MCF 10A (cell line): ENCODE data around the gene CCDC30. TPM values are rescaled to one million over a fixed set of nuclear protein-coding genes. Genes with fewer than 3 reads are reported as not detected.

Experiments used
- BruUV-seq: library from RNA; stranded (reverse); fragments of 400-500 nt; replicated peaks from 2 replicates; lab custom pipeline; 2021; lab: Mats Ljungman, UMichigan
- CTCF ChIA-PET: fragments of 300-600 bp; sonication (Branson Sonifier 250); formaldehyde crosslinking; extraction: SDS; loops from one replicate; lab custom pipeline; 2021; ENCODE audit warnings: antibody characterized with exemption, inconsistent platforms; lab: Yijun Ruan, JAX
- POLR2A ChIA-PET: fragments of 300-600, 350-650 bp; sonication (Branson Sonifier 250); formaldehyde crosslinking; extraction: SDS; loops from one replicate; lab custom pipeline; 2020; ENCODE audit warnings: antibody characterized with exemption, inconsistent platforms; lab: Yijun Ruan, JAX
- DNase-seq: peaks from one replicate; pipeline ENCODE4 v3.0.0-alpha.2; 2018; ENCODE audit not compliant: unreplicated experiment
- H3K27ac Mint-ChIP-seq: one replicate; pipeline ENCODE4 v1.8.0; 2022; ENCODE audit warnings: mild to moderate bottlenecking, low read depth, mixed read lengths; ENCODE audit not compliant: unreplicated experiment
- H3K27me3 Mint-ChIP-seq: one replicate; pipeline ENCODE4 v1.8.0; 2022; ENCODE audit warnings: mixed read lengths; ENCODE audit not compliant: insufficient read depth, unreplicated experiment
- H3K36me3 Mint-ChIP-seq: one replicate; pipeline ENCODE4 v1.8.0; 2022; ENCODE audit warnings: mild to moderate bottlenecking, moderate library complexity, mixed read lengths; ENCODE audit not compliant: insufficient read depth, unreplicated experiment
- H3K4me1 Mint-ChIP-seq: one replicate; pipeline ENCODE4 v1.8.0; 2022; ENCODE audit warnings: mixed read lengths; ENCODE audit not compliant: insufficient read depth, unreplicated experiment
- H3K4me3 Mint-ChIP-seq: one replicate; pipeline ENCODE4 v1.8.0; 2022; ENCODE audit warnings: mild to moderate bottlenecking, moderate library complexity, mixed read lengths; ENCODE audit not compliant: unreplicated experiment
- H3K9me3 Mint-ChIP-seq: one replicate; pipeline ENCODE4 v1.8.0; 2022; ENCODE audit warnings: mixed read lengths; ENCODE audit not compliant: unreplicated experiment
- CTCF ChIP-seq: fragments of 200-600 bp; IDR thresholded peaks from one replicate; pipeline ENCODE4 v1.8.0; 2022; ENCODE audit warnings: antibody characterized with exemption, mild to moderate bottlenecking; ENCODE audit not compliant: unreplicated experiment
- intact Hi-C: fragments of 100-400 bp; cut with micrococcal nuclease; formaldehyde crosslinking; loops from 2 replicates; pipeline ENCODE4 v1.14.1; 2022
- total RNA-seq: library from RNA; stranded (reverse); gene quantifications from 2 replicates; pipeline ENCODE4 v1.2.3, GENCODE V29; 2022

CCDC30 gene
- total RNA-seq, 1 experiment from 2014 or later, result 2.2 TPM

DNA sequence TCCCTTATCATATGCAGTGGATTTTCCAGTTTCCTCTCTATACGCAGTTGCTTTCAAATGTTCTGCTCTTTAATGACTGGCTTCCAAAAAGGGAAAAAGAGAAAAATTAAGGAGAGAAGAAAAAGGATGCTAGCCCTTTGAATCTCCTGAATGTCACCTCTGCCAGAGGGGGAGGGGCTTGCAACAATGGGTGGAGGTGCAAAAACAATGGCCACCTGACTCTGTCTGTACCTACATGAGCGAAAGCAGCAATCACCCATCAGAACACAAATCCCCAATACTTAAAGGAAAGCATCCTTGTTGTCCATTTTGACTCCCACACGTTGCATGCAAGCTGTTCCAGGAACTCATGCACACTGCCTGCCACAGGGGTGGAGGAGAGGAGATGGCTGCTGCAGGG, 61.2 kb downstream of the CCDC30 start:
- no peak for DNase-seq
- no peaks in the 10 kb centered on the region for H3K27me3 Mint-ChIP-seq
- no peak overlapping the region for H3K4me3 Mint-ChIP-seq
- BruUV-seq, result no TSS peak
- intact Hi-C loops, result no loop called here
- ChIA-PET POLR2A (interaction anchor here (0.6 kb wide), 2 partner anchors 36 to 494 kb away, joined by 3 to 6 read pairs; no protein-coding TSS in a partner anchor), CTCF (no interaction called here)
- peaks cover 9% of the 10 kb centered on the region for H3K9me3 Mint-ChIP-seq
- H3K27ac Mint-ChIP-seq, result no peak overlapping the region
- TF ChIP-seq CTCF, result no peak
- H3K4me1 Mint-ChIP-seq, result peaks cover under 1% of the 10 kb centered on the region
- no peaks in the 10 kb centered on the region for H3K36me3 Mint-ChIP-seq

DNA sequence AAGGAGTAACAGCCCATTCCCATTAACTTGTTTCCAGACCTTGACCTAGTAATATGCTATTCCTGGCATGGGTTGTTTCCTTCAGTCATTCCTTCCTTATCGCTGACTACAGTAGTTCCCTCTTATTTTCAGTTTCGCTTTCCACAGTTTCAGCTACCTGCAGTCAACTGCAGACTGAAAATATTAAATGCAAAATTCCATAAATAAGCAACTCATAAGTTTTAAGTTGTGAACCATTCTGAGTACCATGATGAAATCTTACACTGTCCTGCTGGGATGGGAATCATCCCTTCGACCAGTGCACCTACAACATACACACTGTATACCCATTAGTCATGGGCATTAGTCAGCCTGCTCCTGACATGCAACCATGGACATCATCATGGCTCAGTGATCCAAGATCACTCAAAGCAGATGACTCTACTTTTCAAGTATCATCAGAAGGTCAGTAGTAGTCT, 66.7 kb downstream of the CCDC30 start:
- no peak for TF ChIP-seq CTCF
- intact Hi-C loops, result no loop called here
- ChIA-PET POLR2A (interaction anchor here (0.6 to 0.8 kb wide), 2 partner anchors 73 to 324 kb away, joined by 3 read pairs; no protein-coding TSS in a partner anchor), CTCF (no interaction called here)
- Mint-ChIP-seq H3K27me3 (no peaks in the 10 kb centered on the region), H3K36me3 (no peaks in the 10 kb centered on the region), H3K9me3 (peaks cover 9% of the 10 kb centered on the region), H3K27ac (peak overlapping the region; percentile 35), H3K4me3 (no peak overlapping the region), H3K4me1 (peaks cover 17% of the 10 kb centered on the region)
- BruUV-seq, result no TSS peak
- DNase-seq, result peak; percentile 65

GRCh38 chr1:42531043-42531442, 68.0 kb downstream of the CCDC30 start:
- intact Hi-C loops, result no loop called here
- ChIA-PET POLR2A (no interaction called here), CTCF (no interaction called here)
- Mint-ChIP-seq H3K4me3 (no peak overlapping the region), H3K27me3 (no peaks in the 10 kb centered on the region), H3K4me1 (peaks cover 17% of the 10 kb centered on the region), H3K9me3 (peaks cover 9% of the 10 kb centered on the region), H3K27ac (no peak overlapping the region), H3K36me3 (no peaks in the 10 kb centered on the region)
- BruUV-seq, result no TSS peak
- no peak for DNase-seq
- no peak for TF ChIP-seq CTCF

DNA sequence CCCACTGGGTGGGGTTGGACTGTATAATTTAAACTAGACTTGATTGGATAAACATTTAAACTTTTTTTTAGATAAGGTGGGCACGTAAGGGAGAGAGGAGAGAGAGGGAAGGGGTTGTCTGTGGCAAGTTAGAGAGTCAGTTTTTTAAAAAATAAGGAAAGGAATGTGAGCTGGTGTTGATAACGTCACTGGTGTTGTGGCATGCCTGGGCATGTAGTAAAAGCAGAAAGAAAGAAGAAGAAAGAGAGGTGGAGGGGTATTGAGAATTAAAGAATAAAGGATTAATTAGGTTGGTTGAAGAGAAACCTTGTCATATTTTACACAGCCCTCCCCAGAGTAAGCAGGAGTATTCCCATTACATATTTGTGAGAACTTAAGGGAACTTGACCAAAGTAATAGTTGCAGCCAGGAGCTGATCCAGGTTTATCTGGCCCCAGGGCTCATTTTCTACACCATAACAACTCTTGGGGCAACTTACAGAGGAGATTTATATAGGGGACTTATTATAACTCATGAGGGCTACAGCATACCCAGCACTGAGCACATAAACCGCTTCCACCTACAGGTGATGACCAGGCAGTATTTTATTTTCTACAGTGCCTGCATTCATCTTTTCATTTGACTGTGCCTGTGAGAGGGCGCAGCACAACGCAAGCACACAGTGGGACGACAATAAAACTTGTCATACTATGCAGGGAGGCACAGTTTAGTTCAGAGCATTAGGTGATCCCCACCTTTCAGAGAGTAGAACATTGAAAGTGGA, 70.2 kb downstream of the CCDC30 start:
- Mint-ChIP-seq H3K4me3 (peak overlapping the region; percentile 10), H3K9me3 (peaks cover 9% of the 10 kb centered on the region), H3K27ac (peak overlapping the region; percentile 97), H3K27me3 (no peaks in the 10 kb centered on the region), H3K36me3 (no peaks in the 10 kb centered on the region), H3K4me1 (peaks cover 17% of the 10 kb centered on the region)
- intact Hi-C loops, result no loop called here
- POLR2A ChIA-PET, result interaction anchor here (0.5 to 1.3 kb wide), 7 partner anchors 16 to 1380 kb away, joined by 3 to 5 read pairs (median 3); partner anchors contain the start of genes CCDC30 and PPCS
- TF ChIP-seq CTCF, result no peak
- BruUV-seq, result TSS peak; percentile 76
- CTCF ChIA-PET, result interaction anchor here (0.5 to 1.5 kb wide), 3 partner anchors 73 to 1791 kb away, joined by 3 to 7 read pairs (median 5); no protein-coding TSS in a partner anchor
- no peak for DNase-seq
